SK-N-SH (cell line): ENCODE results near the gene PHF21B. TPM values are rescaled to one million over a fixed set of nuclear protein-coding genes. Genes with fewer than 3 reads are reported as not detected.

ENCODE experiments used
- CTCF ChIA-PET: fragments of 300-600, 350-600 bp; formaldehyde crosslinking; extraction: SDS; loops from one replicate; lab custom pipeline; 2021; lab: Yijun Ruan, JAX
- POLR2A ChIA-PET: fragments of 350-600 bp; sonication (Branson Sonifier 250); formaldehyde crosslinking; extraction: SDS; loops from one replicate; lab custom pipeline; 2020; ENCODE audit warnings: antibody characterized with exemption, inconsistent platforms; lab: Yijun Ruan, JAX
- DNase-seq: peaks from one replicate; pipeline ENCODE4 v3.0.0; 2012
- H2AFZ ChIP-seq: fragments of 200-600 bp; sonication (generic); 2 replicates; pipeline ENCODE4 v1.8.1; 2016; ENCODE audit warnings: antibody characterized with exemption, mild to moderate bottlenecking, low read depth
- H3F3A ChIP-seq: fragments of 200-600 bp; sonication (generic); replicated peaks from 2 replicates; pipeline ENCODE3; 2016; ENCODE audit warnings: antibody characterized with exemption, mild to moderate bottlenecking; ENCODE audit not compliant: insufficient read depth
- H3K27ac ChIP-seq, 2 experiments: fragments of 200-500 bp in 1 of 2; fragments of 200-600 bp in 1 of 2; sonication (Bioruptor generic) in 1 of 2; sonication (generic), shearing (Covaris generic) in 1 of 2; 2 replicates each; pipeline versions ENCODE4 v1.5.1 to v1.6.1; 2014 to 2016; ENCODE audit warnings: low read depth in 2 of 2, inconsistent platforms in 1 of 2, low read length in 1 of 2, mild to moderate bottlenecking in 1 of 2, mixed read lengths in 1 of 2
- H3K27me3 ChIP-seq: fragments of 200-600 bp; sonication (generic), shearing (Covaris generic); 2 replicates; pipeline ENCODE4 v1.6.1; 2016; ENCODE audit warnings: mixed run types; ENCODE audit not compliant: insufficient read depth
- H3K36me3 ChIP-seq, 2 experiments: fragments of 200-500 bp in 1 of 2; fragments of 200-600 bp in 1 of 2; sonication (Bioruptor generic) in 1 of 2; sonication (generic) in 1 of 2; replicated peaks in 1 of 2; 2 replicates each; pipeline versions ENCODE3 to v1.5.1; 2014 to 2016; ENCODE audit warnings: low read length in 1 of 2, mild to moderate bottlenecking in 1 of 2; ENCODE audit not compliant: insufficient read depth in 2 of 2, control insufficient read depth in 1 of 2
- H3K4me1 ChIP-seq, 2 experiments: fragments of 200-500 bp in 1 of 2; fragments of 200-600 bp in 1 of 2; sonication (Bioruptor generic) in 1 of 2; sonication (generic), shearing (Covaris generic) in 1 of 2; 2 replicates each; pipeline versions ENCODE4 v1.5.1 to v1.6.1; 2014 to 2016; ENCODE audit warnings: low read depth in 1 of 2, low read length in 1 of 2, mixed run types in 1 of 2; ENCODE audit not compliant: insufficient read depth in 2 of 2, control insufficient read depth in 1 of 2
- H3K4me2 ChIP-seq: fragments of 200-600 bp; sonication (generic), shearing (Covaris generic); 2 replicates; pipeline ENCODE4 v1.6.1; 2017; ENCODE audit warnings: mixed run types
- H3K4me3 ChIP-seq, 2 experiments: fragments of 200-500 bp in 1 of 2; fragments of 200-600 bp in 1 of 2; sonication (Bioruptor generic) in 1 of 2; sonication (generic), shearing (Covaris generic) in 1 of 2; 2 replicates each; pipeline versions ENCODE4 v1.5.1 to v1.8.1; 2014 to 2016; ENCODE audit warnings: low read depth in 2 of 2, inconsistent platforms in 1 of 2, low read length in 1 of 2, mild to moderate bottlenecking in 1 of 2, mixed read lengths in 1 of 2, moderate library complexity in 1 of 2
- H3K79me2 ChIP-seq: fragments of 200-600 bp; sonication (generic); 2 replicates; pipeline ENCODE4 v1.8.1; 2017; ENCODE audit warnings: mild to moderate bottlenecking; ENCODE audit not compliant: insufficient read depth
- H3K9ac ChIP-seq: fragments of 200-600 bp; sonication (generic); 2 replicates; pipeline ENCODE4 v1.6.1; 2017; ENCODE audit warnings: mixed run types
- H3K9me2 ChIP-seq: fragments of 200-600 bp; sonication (generic); 2 replicates; pipeline ENCODE4 v1.6.1; 2017; ENCODE audit warnings: mixed run types
- H3K9me3 ChIP-seq: fragments of 200-600 bp; sonication (generic); 2 replicates; pipeline ENCODE4 v1.6.1; 2017; ENCODE audit warnings: mixed run types, mild to moderate bottlenecking, moderate library complexity
- H4K20me1 ChIP-seq: fragments of 200-600 bp; sonication (generic); 2 replicates; pipeline ENCODE4 v1.6.1; 2017; ENCODE audit warnings: mild to moderate bottlenecking, mixed run types; ENCODE audit not compliant: insufficient read depth
- CHD2 ChIP-seq: fragments of 150-350 bp; IDR thresholded peaks from 2 replicates; pipeline ENCODE4 v1.6.1; 2018; ENCODE audit warnings: low read length; ENCODE audit not compliant: partially characterized antibody
- ELF1 ChIP-seq: IDR thresholded peaks from 2 replicates; pipeline ENCODE4 v1.4.0; 2012
- FOSL2 ChIP-seq: IDR thresholded peaks from 2 replicates; pipeline ENCODE4 v1.4.0; 2012; ENCODE audit warnings: low read depth, mild to moderate bottlenecking, moderate library complexity, borderline replicate concordance
- FOXJ3 ChIP-seq: sonication (generic); formaldehyde crosslinking; IDR thresholded peaks from 2 replicates; pipeline ENCODE4 v1.5.1; 2020; ENCODE audit warnings: mild to moderate bottlenecking, missing genetic modification reagents
- GATA2 ChIP-seq: sonication (generic); formaldehyde crosslinking; IDR thresholded peaks from 2 replicates; pipeline ENCODE4 v1.5.0; 2020; ENCODE audit warnings: mild to moderate bottlenecking, missing genetic modification reagents
- NFIC ChIP-seq: IDR thresholded peaks from 2 replicates; pipeline ENCODE4 v1.4.0; 2012; ENCODE audit warnings: borderline replicate concordance
- NRF1 ChIP-seq: IDR thresholded peaks from 2 replicates; pipeline ENCODE4 v1.6.1; 2012; ENCODE audit warnings: low read depth, mild to moderate bottlenecking, low read length
- POLR2AphosphoS5 ChIP-seq: IDR thresholded peaks from 2 replicates; pipeline ENCODE4 v1.6.1; 2012; ENCODE audit warnings: low read depth, low read length
- RAD21 ChIP-seq: IDR thresholded peaks from 2 replicates; pipeline ENCODE4 v1.6.1; 2012; ENCODE audit warnings: mild to moderate bottlenecking, low read length
- RCOR1 ChIP-seq: fragments of 150-350 bp; IDR thresholded peaks from 2 replicates; pipeline ENCODE4 v1.6.1; 2017; ENCODE audit warnings: antibody characterized with exemption, low read length
- RXRA ChIP-seq: IDR thresholded peaks from 2 replicates; pipeline ENCODE4 v1.4.0; 2012; ENCODE audit warnings: low read depth, mild to moderate bottlenecking, borderline replicate concordance
- SIN3A ChIP-seq: IDR thresholded peaks from 2 replicates; pipeline ENCODE4 v1.6.1; 2012; ENCODE audit warnings: low read depth, mild to moderate bottlenecking, low read length, moderate library complexity, borderline replicate concordance
- SMC3 ChIP-seq: IDR thresholded peaks from 2 replicates; pipeline ENCODE4 v1.6.1; 2012; ENCODE audit warnings: low read depth, low read length, improper control_type of control experiment
- YY1 ChIP-seq: IDR thresholded peaks from 2 replicates; pipeline ENCODE4 v1.4.0; 2012; ENCODE audit warnings: low read depth, mild to moderate bottlenecking
- WGBS: methylation state at CpG from one replicate; pipeline ENCODE4 v1.1.6; 2017; ENCODE audit warnings: low lambda C conversion rate; 5-methylcytosine and 5-hydroxymethylcytosine counted together
- polyA plus RNA-seq, 3 experiments: library from polyadenylated mRNA; depleted of rRNA; stranded (reverse); fragments of >200 nt; gene quantifications; 2 replicates each; pipeline ENCODE4 v1.2.3, GENCODE V29; 2012
- TF ChIP-seq, protein P1 (sequence below): IDR thresholded peaks from 2 replicates; pipeline ENCODE4 v1.4.0; 2012; ENCODE audit warnings: low read depth, borderline replicate concordance
- TF ChIP-seq, protein P2 (sequence below): IDR thresholded peaks from 2 replicates; pipeline ENCODE4 v1.4.0; 2012; ENCODE audit warnings: low read depth
- TF ChIP-seq, protein P3 (sequence below): IDR thresholded peaks from 2 replicates; pipeline ENCODE4; 2012
- TF ChIP-seq, protein P4 (sequence below): fragments of 150-350 bp; IDR thresholded peaks from 2 replicates; pipeline ENCODE4 v1.6.1; 2016; ENCODE audit warnings: mild to moderate bottlenecking, low read depth, low read length

The PHF21B gene
- 0.76 and 0.96 TPM in 2 replicates for polyA plus RNA-seq (2012; rRNA removed)
- polyA plus RNA-seq (2012; cell fraction: cytosol; rRNA removed), result 0.58 and 0.89 TPM in 2 replicates
- polyA plus RNA-seq (2012; cell fraction: nucleus; rRNA removed), result 0.97 and 1.2 TPM in 2 replicates

DNA sequence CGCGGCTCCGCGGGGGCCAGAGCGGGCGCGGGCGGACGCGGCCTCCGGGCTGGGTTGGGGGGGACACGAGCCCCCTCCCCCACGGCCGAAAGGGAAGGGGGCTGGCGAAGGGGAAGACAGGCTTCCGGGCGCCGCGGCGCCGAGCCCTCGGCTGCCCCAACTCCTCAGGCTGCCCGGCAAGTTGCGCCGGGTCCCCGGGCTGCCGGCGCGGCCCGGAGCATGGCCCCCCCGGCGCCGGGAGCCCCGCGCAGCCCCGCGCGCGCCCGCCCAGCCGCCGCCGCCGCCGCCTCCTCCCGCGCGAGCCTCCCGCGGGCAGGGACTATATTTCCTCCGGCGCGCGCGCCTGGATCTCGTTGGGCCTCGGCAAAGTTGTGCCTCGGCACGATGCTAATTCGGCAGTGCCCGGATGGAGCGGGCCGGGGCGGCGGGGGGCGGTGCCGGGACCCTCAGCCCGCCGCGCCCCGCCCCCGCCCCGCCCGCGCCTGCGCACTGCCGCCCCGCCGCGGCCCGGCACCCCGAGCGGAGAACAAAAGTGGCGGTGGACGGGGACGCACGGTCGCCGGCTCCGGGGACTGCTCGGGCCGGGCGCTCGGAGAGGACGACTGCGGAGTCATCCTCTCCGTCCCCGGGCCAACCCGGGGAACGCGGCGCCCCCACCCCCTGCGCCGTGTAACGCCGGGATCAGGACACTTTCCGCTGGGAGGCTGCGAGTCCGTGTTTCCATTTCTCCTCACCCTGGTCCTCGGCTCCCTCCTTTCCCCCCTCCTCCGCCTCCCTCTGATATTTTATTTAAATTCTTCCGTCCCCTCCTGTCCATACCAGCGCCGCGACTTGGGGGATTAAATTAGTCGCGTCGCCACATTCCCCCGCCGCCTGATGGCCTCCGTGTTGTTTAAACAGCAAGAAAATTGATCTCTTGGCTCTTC is at the start of gene PHF21B:
TSS of gene PHF21B (minus strand) at position 400 of the 926 bp plus-strand sequence. CDS start 456 bp downstream, outside the sequence.
- Histone ChIP-seq H3K9me3 (no peaks in the 10 kb centered on the region), H3K9me2 (no peaks in the 10 kb centered on the region), H3F3A (peaks cover 3% of the 10 kb centered on the region), H2AFZ (peak within 1 kb of the TSS; percentile 95), H3K4me3 (peak within 1 kb of the TSS; percentile 64 to 66), H3K27ac (peak within 1 kb of the TSS in 1 of 2 experiments; percentile 89; a peak in 2 of 4 replicates), H3K4me2 (peak within 1 kb of the TSS; percentile 83), H3K36me3 (no peaks in the 10 kb centered on the region), H3K4me1 (peaks cover 0 to 11% of the 10 kb centered on the region in 2 experiments; a peak in 2 of 4 replicates), H3K9ac (peak within 1 kb of the TSS; percentile 53; the same call in 1 of the 2 replicates), H3K27me3 (peaks cover 37% of the 10 kb centered on the region)
- CTCF ChIA-PET, result no interaction called here
- 2% methylated on average over 17 of the region's 121 CpGs for WGBS
- POLR2A ChIA-PET, result no interaction called here
- TF ChIP-seq RXRA (no peak), NRF1 (peak; percentile 59), CHD2 (peak; percentile 80)
- TF ChIP-seq, protein P1, sequence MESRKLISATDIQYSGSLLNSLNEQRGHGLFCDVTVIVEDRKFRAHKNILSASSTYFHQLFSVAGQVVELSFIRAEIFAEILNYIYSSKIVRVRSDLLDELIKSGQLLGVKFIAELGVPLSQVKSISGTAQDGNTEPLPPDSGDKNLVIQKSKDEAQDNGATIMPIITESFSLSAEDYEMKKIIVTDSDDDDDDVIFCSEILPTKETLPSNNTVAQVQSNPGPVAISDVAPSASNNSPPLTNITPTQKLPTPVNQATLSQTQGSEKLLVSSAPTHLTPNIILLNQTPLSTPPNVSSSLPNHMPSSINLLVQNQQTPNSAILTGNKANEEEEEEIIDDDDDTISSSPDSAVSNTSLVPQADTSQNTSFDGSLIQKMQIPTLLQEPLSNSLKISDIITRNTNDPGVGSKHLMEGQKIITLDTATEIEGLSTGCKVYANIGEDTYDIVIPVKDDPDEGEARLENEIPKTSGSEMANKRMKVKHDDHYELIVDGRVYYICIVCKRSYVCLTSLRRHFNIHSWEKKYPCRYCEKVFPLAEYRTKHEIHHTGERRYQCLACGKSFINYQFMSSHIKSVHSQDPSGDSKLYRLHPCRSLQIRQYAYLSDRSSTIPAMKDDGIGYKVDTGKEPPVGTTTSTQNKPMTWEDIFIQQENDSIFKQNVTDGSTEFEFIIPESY, result no peak
- TF ChIP-seq, protein P2, sequence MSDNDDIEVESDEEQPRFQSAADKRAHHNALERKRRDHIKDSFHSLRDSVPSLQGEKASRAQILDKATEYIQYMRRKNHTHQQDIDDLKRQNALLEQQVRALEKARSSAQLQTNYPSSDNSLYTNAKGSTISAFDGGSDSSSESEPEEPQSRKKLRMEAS, result peak; percentile 37; the same call in 1 of the 2 replicates
- TF ChIP-seq, all 33 proteins: peak for 3
- peak; percentile 97 for DNase-seq
- H3K79me2 ChIP-seq, result no peaks in the 10 kb centered on the region
- no peaks in the 10 kb centered on the region for H4K20me1 ChIP-seq

DNA sequence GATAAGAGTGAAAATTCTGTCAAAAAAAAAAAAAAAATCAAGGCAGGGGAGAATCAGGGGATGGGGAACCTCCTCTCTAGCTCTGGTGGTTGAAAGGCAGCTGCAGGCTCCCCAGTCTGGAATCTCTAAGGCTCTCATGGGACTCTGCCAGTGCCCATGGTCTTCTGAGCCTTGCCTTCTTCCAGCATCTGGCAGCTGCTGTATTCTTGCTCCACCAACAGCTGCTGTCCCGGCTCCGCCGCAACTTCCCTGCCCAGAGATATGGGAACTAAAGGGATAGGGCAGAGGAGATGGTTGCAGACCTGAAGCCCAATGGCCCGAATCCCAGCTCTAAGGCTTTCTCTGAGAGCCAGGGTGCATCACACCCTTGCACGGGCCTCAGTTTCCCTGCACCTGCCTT is 49.5 kb upstream of the PHF21B start:
- Histone ChIP-seq H3K36me3 (no peaks in the 10 kb centered on the region), H3K9me3 (no peaks in the 10 kb centered on the region), H2AFZ (no peak overlapping the region)
- TF ChIP-seq, protein P3, sequence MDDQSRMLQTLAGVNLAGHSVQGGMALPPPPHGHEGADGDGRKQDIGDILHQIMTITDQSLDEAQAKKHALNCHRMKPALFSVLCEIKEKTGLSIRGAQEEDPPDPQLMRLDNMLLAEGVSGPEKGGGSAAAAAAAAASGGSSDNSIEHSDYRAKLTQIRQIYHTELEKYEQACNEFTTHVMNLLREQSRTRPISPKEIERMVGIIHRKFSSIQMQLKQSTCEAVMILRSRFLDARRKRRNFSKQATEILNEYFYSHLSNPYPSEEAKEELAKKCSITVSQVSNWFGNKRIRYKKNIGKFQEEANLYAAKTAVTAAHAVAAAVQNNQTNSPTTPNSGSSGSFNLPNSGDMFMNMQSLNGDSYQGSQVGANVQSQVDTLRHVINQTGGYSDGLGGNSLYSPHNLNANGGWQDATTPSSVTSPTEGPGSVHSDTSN, result no peak
- TF ChIP-seq RAD21, result no peak
- no peak for TF ChIP-seq FOSL2
- TF ChIP-seq NRF1, result no peak
- TF ChIP-seq, protein P1, result no peak
- TF ChIP-seq NFIC, result no peak
- TF ChIP-seq SMC3, result no peak
- no peak for TF ChIP-seq GATA2 (CRISPR knock-in tag)
- no peak for TF ChIP-seq FOXJ3 (CRISPR knock-in tag)
- TF ChIP-seq, protein P4, sequence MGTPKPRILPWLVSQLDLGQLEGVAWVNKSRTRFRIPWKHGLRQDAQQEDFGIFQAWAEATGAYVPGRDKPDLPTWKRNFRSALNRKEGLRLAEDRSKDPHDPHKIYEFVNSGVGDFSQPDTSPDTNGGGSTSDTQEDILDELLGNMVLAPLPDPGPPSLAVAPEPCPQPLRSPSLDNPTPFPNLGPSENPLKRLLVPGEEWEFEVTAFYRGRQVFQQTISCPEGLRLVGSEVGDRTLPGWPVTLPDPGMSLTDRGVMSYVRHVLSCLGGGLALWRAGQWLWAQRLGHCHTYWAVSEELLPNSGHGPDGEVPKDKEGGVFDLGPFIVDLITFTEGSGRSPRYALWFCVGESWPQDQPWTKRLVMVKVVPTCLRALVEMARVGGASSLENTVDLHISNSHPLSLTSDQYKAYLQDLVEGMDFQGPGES, result no peak
- no peak for TF ChIP-seq RCOR1
- no peak for TF ChIP-seq ELF1
- no peak for TF ChIP-seq SIN3A
- TF ChIP-seq YY1, result no peak
- TF ChIP-seq POLR2AphosphoS5, result no peak
- TF ChIP-seq, all 33 proteins: peak for 0
- 56% methylated on average over 2 of the region's 5 CpGs for WGBS
- peaks cover 5% of the 10 kb centered on the region; the same call in 1 of the 2 replicates for H3K27me3 ChIP-seq
- no peaks in the 10 kb centered on the region for H3F3A ChIP-seq
- no peak overlapping the region for H3K4me3 ChIP-seq
- ChIA-PET POLR2A (no interaction called here), CTCF (interaction anchor here (1.5 kb wide), 1 partner anchor 232 kb away, joined by 3 read pairs; no protein-coding TSS in a partner anchor)
- peaks cover 0 to 2% of the 10 kb centered on the region in 2 experiments; a peak in 1 of 4 replicates for H3K4me1 ChIP-seq
- no peaks in the 10 kb centered on the region for H4K20me1 ChIP-seq
- no peak for DNase-seq
- no peaks in the 10 kb centered on the region for H3K9me2 ChIP-seq
- no peaks in the 10 kb centered on the region for H3K79me2 ChIP-seq
- no peak overlapping the region for H3K27ac ChIP-seq
- H3K4me2 ChIP-seq, result no peak overlapping the region
- H3K9ac ChIP-seq, result no peak overlapping the region
